Upper lobe of left lung (tissue), 6 donors: ENCODE data around the gene CARMIL3. TPM values are rescaled to one million over a fixed set of nuclear protein-coding genes. Genes with fewer than 3 reads are reported as not detected.

Experiments
- ATAC-seq, 2 donors: fragments of 200-7000 bp; cut with Tn5 transposase; one replicate each; pipeline ENCODE4 v1.9.1; 2022; ENCODE audit warnings: mild to moderate bottlenecking in 2 of 2, moderate library complexity in 2 of 2; ENCODE audit not compliant: low FRiP score in 2 of 2
- DNase-seq, 2 donors: peaks; one replicate each; pipeline ENCODE4 v3.0.0-alpha.2; 2019 to 2020
- H3K27ac ChIP-seq, 4 donors: fragments of 200-600 bp; sonication (generic); one replicate each; pipeline ENCODE4 v1.5.1; 2016 to 2019
- H3K27me3 ChIP-seq, 4 donors: fragments of 200-600 bp; sonication (generic); one replicate each; pipeline ENCODE4 v1.5.1; 2017 to 2019
- H3K36me3 ChIP-seq, 4 donors: fragments of 200-600 bp; sonication (generic); one replicate each; pipeline ENCODE4 v1.5.1; 2016 to 2019
- H3K4me1 ChIP-seq, 4 donors: fragments of 200-600 bp; sonication (generic); one replicate each; pipeline ENCODE4 v1.5.1; 2018 to 2019
- H3K4me3 ChIP-seq, 4 donors: fragments of 200-600 bp; sonication (generic); one replicate each; pipeline ENCODE4 v1.5.1; 2017 to 2019; ENCODE audit warnings: mild to moderate bottlenecking in 2 of 4, moderate library complexity in 1 of 4
- H3K9me3 ChIP-seq, 4 donors: fragments of 200-600 bp; sonication (generic); one replicate each; pipeline ENCODE4 v1.5.1; 2018 to 2019
- CTCF ChIP-seq, 6 experiments: fragments of 450-650 bp in 4 of 6; fragments of 200-600 bp in 2 of 6; sonication (generic) in 2 of 6; IDR thresholded peaks; one replicate each; pipeline ENCODE4 v1.5.1; 2016 to 2019; ENCODE audit warnings: antibody characterized with exemption in 6 of 6
- EP300 ChIP-seq, 4 donors: sonication (generic); formaldehyde crosslinking; IDR thresholded peaks; one replicate each; pipeline ENCODE4 v1.5.1; 2017; ENCODE audit warnings: antibody characterized with exemption in 4 of 4, control low read depth in 2 of 4
- POLR2A ChIP-seq, 4 donors: fragments of 450-650 bp; IDR thresholded peaks; one replicate each; pipeline ENCODE4 v1.5.1; 2016 to 2017; ENCODE audit warnings: antibody characterized with exemption in 4 of 4, mild to moderate bottlenecking in 2 of 4
- POLR2AphosphoS5 ChIP-seq, 2 donors: sonication (generic); formaldehyde crosslinking; IDR thresholded peaks; one replicate each; pipeline ENCODE4 v1.5.1; 2017; ENCODE audit warnings: antibody characterized with exemption in 2 of 2
- WGBS, 2 donors: methylation state at CpG; one replicate each; pipeline ENCODE4 v1.1.5; 2017 to 2018; 5-methylcytosine and 5-hydroxymethylcytosine counted together
- total RNA-seq, 6 donors: library from RNA; depleted of rRNA in 4 of 6; stranded (reverse); fragments of >200 nt in 4 of 6; gene quantifications; one replicate each; pipeline versions ENCODE4 v1.1.0 to v1.2.1, GENCODE V29; 2016 to 2021
- donor health status: DM: no; HTN: no; CAD: no; lungs with moderate emphysema.
- donor health status: DM: no; HTN: yes; CAD: no; lungs with severe emphysema.

Gene CARMIL3
- total RNA-seq, 6 donors from 2014 or later: 0.39 to 15.7 (median 1.2) TPM

DNA sequence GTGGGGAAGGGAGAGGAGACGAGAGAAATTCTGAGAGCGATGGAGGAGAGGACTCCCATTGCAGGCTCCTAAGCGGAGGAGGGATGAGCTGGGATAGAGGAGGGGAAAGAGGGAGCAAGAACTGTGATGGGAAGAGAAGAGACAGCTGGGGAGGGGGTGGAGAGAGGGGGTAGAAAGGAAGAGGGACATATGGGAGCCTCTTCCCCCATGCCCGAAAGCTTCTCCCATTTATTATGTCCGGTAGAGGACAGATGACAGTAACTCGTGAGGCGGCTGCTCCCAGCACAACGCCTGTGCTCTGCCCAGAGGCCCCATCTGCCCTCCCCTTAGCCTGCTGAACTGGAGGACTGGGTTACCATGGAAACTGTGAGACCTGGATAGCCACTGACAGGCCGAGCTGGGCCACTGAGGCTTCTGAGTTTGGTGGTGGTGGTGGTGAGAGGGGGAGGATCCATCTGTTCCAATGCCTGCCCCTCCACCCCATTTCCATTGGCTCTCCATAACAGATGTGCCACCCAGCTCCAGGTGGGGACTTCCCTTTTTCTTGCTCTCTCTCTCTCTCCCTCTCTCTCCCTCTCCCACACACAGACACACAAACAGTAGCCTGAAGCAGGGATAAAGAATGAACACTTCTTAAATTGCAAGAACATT, 27.8 kb downstream of the CARMIL3 start:
- no peak overlapping the region for H3K27ac ChIP-seq
- WGBS, 2 donors: 87 to 88% methylated on average over 9 of the region's 9 CpGs
- no peak overlapping the region for H3K4me3 ChIP-seq
- no peak for TF ChIP-seq CTCF (IDR thresholded peaks at IDR 0.05)
- no peak for TF ChIP-seq POLR2AphosphoS5 (IDR thresholded peaks at IDR 0.05)
- TF ChIP-seq EP300 (IDR thresholded peaks at IDR 0.05): no peak
- TF ChIP-seq POLR2A (IDR thresholded peaks at IDR 0.05): no peak
- H3K36me3 ChIP-seq: no peaks in the 10 kb centered on the region
- H3K9me3 ChIP-seq: no peaks in the 10 kb centered on the region
- no peak for DNase-seq
- H3K27me3 ChIP-seq: no peaks in the 10 kb centered on the region
- no peak for ATAC-seq
- peaks cover 5 to 17% (median 16%) of the 10 kb centered on the region in 4 donors for H3K4me1 ChIP-seq

- no peak for TF ChIP-seq EP300 (IDR thresholded peaks at IDR 0.05)
- TF ChIP-seq POLR2A (IDR thresholded peaks at IDR 0.05): no peak
- TF ChIP-seq POLR2AphosphoS5 (IDR thresholded peaks at IDR 0.05): no peak
- no peak for ATAC-seq
- 79 to 80% methylated on average over 6 of the region's 6 CpGs for whole genome bisulfite sequencing, 2 donors
- H3K27ac ChIP-seq: no peak overlapping the region
- no peaks in the 10 kb centered on the region for H3K9me3 ChIP-seq
- no peaks in the 10 kb centered on the region for H3K36me3 ChIP-seq
- no peak overlapping the region for H3K4me3 ChIP-seq
- DNase-seq: no peak
- H3K4me1 ChIP-seq: peaks cover 5 to 17% (median 16%) of the 10 kb centered on the region in 4 donors
- no peaks in the 10 kb centered on the region for H3K27me3 ChIP-seq
Observed at GRCh38 chr14:24080142-24080530, 28.3 kb downstream of the CARMIL3 start.

DNA sequence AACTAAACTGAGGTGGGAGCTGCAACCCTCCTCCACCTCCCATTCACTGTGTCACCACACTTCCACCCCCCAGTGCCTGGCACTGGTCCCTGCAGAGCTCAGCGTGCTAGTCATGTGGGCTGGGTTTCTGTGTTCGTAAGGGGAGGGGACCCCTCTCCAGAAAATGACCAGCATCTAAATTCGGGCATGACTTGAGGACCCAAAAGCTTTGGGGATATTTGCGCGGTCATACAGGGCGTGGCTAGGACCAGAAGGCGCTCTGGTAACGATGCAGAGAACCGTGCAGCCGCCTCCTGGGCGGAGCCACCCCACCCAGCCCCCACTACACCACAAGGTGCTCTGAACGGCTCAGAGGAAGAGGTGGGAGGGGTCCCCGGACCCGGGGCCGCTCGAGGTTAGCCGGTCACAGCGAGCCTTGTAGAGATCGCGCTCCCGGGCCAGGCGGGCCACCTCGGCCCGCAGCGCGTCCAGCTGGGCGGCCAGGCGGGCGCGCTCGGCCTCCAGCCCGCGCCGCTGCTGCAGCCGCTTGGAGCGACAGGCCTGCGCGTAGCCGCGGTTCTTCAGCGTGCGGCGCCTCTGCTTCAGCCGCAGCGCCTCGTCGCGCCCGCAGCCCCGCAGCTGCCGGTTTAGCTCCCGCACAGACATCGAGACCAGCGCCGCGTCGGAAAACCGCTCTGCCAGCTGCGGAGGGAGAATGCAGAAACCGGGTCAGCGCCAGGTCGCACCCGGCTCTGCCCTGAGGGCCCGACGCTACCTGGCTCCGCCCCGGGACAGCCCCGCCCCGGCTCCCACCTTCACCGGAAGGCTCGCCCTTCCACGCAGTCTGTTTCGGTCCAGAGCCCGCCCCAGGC, 29.3 kb downstream of the CARMIL3 start:
- peak overlapping the region; percentile 15 to 80 (median 74) for H3K4me3 ChIP-seq
- TF ChIP-seq EP300 (IDR thresholded peaks at IDR 0.05) (no peak), POLR2AphosphoS5 (IDR thresholded peaks at IDR 0.05) (peak in 1 of 2 donors; percentile 19), CTCF (IDR thresholded peaks at IDR 0.05) (no peak), POLR2A (IDR thresholded peaks at IDR 0.05) (peak in 2 of 4 donors; percentile 11 to 74)
- no peaks in the 10 kb centered on the region for H3K9me3 ChIP-seq
- peak overlapping the region; percentile 22 to 81 (median 73) for H3K27ac ChIP-seq
- ATAC-seq: peak; percentile 73 to 77
- peaks cover 5 to 17% (median 16%) of the 10 kb centered on the region in 4 donors for H3K4me1 ChIP-seq
- no peaks in the 10 kb centered on the region for H3K36me3 ChIP-seq
- no peaks in the 10 kb centered on the region for H3K27me3 ChIP-seq
- 0 to 3% methylated on average over 11 to 13 of the region's 74 CpGs for WGBS, 2 donors
- DNase-seq: peak; percentile 76 to 94

- TF ChIP-seq EP300 (IDR thresholded peaks at IDR 0.05) (no peak), CTCF (IDR thresholded peaks at IDR 0.05) (no peak), POLR2AphosphoS5 (IDR thresholded peaks at IDR 0.05) (no peak), POLR2A (IDR thresholded peaks at IDR 0.05) (no peak)
- Histone ChIP-seq H3K4me1 (peaks cover 5 to 17% (median 16%) of the 10 kb centered on the region in 4 donors), H3K27me3 (no peaks in the 10 kb centered on the region), H3K27ac (peak overlapping the region; percentile 22 to 81 (median 73)), H3K36me3 (no peaks in the 10 kb centered on the region), H3K9me3 (no peaks in the 10 kb centered on the region), H3K4me3 (peak overlapping the region; percentile 15 to 80 (median 74))
- DNase-seq: no peak
- 44 to 51% methylated on average over 14 to 16 of the region's 26 CpGs for WGBS, 2 donors
- ATAC-seq: no peak
Observed at GRCh38 chr14:24081739-24082211, 30.0 kb downstream of the CARMIL3 start.

GRCh38 chr14:24082411-24083080, 30.7 kb downstream of the CARMIL3 start:
- Histone ChIP-seq H3K9me3 (no peaks in the 10 kb centered on the region), H3K27me3 (no peaks in the 10 kb centered on the region), H3K4me1 (peaks cover 5 to 17% (median 16%) of the 10 kb centered on the region in 4 donors), H3K4me3 (no peak overlapping the region), H3K36me3 (no peaks in the 10 kb centered on the region), H3K27ac (no peak overlapping the region)
- TF ChIP-seq POLR2A (IDR thresholded peaks at IDR 0.05): no peak
- no peak for TF ChIP-seq POLR2AphosphoS5 (IDR thresholded peaks at IDR 0.05)
- WGBS, 2 donors: 96 to 100% methylated on average over 1 to 5 of the region's 5 CpGs
- DNase-seq (no peak), ATAC-seq (no peak)
